Cardiac septum (tissue), 1 donor: ENCODE results near the gene PKD1L1. TPM values are rescaled to one million over a fixed set of nuclear protein-coding genes. Genes with fewer than 3 reads are reported as not detected.
"Not testable (repeated sequence)": the region's sequence is repeated elsewhere in the genome, so short reads cannot be mapped to it uniquely, and the experiment has no call there.

ENCODE experiments used
- DNase-seq: peaks from one replicate; pipeline ENCODE4 v3.0.0-alpha.2; 2020; ENCODE audit warnings: low spot score
- intact Hi-C: fragments of 100-400 bp; cut with DNase I; formaldehyde crosslinking; loops from one replicate; pipeline ENCODE4 v1.14.0; 2022
- total RNA-seq: library from RNA; stranded (reverse); fragmentation: NEBNext Ultra II Directional; extraction: Animal tissue kit (Norgen Biotek cat#: 25700); gene quantifications from one replicate; pipeline ENCODE4 v1.2.1, GENCODE V29; 2021
- donor health status: DM: no; HTN: no; CAD: no.

PKD1L1 gene
- total RNA-seq, 1 donor from 2014 or later, result 2.5 TPM

DNA sequence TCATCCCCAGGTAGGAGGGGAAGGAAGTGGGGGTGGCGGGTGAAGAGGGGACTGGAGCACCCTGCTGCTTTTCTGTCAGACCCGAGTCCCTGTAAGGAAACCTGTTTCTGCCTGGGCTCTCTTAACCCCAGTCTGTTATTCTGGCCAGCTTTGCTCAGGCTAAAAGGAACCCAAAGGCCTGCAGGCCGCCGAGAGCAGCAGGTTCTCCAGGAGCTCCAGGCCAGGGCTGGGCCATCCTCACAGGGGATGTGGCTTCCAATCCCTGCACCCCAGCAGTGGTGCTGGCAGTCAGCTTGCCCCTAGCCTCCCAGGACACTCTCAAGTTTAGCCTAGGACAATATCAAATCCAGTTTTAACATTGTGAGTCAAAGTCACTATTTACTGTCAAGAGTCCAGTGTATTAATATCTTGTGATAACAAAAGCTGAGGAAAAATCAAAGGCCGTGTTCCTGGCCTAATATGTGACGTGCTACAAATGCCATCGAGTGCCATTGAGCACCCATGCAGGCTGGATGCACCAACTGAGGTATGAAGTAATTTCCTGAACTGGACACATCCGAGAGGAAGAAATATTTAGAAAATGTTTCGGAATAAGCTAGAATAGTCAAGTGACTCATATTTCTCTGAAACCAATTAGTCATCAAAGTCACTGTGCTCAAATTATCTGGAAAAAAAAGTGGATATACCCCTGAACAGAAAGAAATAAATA lies 7.0 kb downstream of the PKD1L1 start:
- intact Hi-C loops, result loop anchor here (5.0 kb wide), 1 partner anchor 94 kb away; no protein-coding TSS in a partner anchor
- no peak for DNase-seq

DNA sequence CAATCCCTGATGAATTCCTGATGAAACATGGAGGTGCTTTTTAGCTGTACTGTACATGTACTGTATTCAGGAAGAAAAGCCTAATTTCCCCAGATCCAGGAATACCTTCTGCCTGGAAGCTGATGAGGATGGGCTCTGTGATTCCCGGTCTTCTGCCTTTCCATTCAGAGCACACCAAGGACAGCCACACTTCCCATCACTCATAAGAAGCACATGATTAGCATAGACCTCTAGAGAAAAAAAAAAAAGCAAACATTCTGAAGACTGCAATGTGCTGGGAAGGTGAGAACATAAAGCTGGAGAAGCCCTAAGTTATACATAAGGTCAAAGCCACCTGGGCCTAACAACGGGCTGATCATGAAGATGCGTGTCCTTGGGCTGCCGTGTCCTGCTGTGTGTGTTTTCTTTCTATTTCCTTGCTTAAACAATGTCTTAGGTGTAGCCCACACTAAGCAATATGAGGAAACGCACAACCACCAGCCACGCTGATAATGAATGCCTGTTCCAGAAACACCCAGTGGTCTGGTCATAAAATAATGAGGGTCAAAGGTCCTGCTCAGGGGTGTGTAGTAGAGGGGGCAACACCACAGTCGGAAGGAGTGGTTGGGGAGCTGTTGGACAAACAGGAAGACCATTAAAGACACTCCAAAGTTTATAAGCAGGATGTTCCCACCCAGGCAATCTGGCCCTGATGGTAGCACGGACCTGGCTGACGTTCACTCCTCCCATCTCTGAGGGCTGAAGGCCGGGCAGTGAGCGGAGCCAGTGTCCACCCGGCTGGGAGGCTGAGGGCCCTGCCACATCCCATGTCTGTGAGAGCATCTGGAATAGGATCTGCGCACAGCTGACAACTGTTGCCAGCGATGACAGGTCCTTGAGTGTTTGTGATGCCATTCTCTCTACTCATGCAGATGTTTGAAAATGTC lies 7.9 kb downstream of the PKD1L1 start:
- intact Hi-C loops, result loop anchor here (5.0 kb wide), 1 partner anchor 93 kb away; no protein-coding TSS in a partner anchor
- no peak for DNase-seq

DNA sequence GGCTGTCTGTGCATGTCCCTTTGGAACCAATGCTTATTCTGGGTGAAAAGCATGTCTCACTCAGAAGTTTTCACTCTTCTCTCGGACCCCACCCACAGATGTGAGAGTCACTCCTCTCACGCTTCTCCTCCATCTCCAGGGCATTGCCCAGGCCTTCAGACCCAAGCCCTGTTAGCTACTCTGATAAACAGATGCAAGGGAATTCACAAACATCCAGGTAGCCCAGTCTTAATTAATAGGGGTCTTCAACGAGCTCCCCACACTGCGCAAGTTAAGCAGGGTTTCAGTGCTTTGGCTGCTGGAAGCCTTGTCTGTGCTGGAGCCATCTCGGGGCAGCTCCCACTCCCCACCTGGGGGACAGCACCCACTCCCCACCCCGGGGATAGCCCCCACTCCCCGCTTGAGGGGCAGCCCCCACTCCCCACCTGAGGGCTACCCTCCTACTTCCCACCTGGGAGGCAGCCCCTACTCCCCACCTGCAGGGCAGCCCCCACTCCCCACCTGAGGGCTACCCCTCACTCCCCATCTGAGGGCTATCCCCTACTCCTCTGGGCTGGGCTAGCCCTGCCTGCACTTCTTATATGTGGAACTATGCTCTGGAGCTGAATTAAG lies 8.7 kb downstream of the PKD1L1 start:
- intact Hi-C loops, result loop anchor here (5.0 kb wide), 1 partner anchor 92 kb away; no protein-coding TSS in a partner anchor
- no peak for DNase-seq

DNA sequence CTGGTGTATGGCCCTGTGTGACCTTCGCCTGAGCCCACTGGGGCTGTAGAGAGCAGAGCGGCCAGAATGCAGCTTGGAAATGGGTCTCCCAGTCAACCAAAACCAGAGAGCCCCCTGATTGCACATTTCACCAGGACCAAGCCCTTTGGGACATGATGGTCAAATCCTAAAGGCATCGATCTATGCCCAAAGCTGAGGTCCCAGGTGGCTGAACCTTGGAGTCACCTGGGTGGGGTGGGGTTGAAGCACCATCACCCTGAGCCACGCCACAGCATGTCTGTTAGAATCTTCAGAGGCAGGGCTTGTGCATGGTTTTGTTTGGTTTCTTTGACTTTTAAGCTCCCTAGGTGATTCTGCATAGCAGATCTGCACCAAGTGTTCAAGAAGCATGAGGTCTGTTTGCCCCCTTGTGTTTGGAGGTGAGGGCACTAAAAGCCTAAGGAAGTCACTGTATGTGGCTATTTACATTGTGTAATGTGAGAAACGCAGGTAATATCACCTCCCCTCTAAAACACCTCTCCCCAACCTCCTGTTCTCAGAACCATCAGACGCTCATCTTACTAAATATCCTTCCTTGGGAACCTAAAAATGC lies 9.6 kb downstream of the PKD1L1 start:
- DNase-seq, result no peak
- intact Hi-C loops, result no loop called here

DNA sequence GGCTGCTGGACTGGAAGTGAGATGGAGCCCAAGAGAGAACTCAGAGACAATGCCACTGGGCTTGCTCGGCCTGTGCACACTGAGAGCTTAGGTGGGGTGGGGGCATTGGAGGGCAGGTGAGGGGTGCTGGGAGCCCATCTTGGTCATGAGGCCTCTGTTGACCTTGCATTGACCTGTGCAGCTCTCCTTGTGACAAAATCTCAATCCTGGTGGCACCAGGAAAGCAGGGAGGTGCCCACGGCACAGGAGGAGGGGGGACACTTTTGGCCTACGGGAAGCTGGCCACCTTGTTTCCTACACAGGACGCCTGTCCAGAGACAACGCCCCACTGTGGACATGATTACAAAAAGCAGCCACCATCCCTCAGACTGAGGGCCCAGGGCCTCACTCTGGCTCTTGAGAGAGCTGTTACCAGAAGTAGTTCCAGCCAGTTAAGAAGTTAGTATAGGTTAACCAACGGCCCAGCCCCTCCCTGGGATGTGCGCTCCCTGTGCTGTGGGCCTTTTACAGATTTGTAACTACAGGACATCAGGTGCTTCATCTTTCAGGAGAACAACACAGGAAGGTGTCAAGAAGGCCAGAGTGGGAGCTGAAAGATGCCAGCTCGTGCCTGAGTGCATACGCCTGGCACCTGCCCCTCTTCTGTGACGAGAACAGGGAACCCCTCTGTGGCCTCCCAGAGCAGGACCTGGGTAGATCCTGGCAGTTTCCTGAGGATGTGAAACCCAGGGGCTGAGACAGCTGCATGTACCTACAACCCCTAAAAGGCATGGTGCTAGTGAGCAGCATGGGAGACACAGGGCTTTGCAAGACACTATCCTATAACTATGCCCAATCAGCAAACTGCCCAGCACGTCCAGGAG lies 10.3 kb downstream of the PKD1L1 start:
- intact Hi-C loops, result no loop called here
- no peak for DNase-seq

DNA sequence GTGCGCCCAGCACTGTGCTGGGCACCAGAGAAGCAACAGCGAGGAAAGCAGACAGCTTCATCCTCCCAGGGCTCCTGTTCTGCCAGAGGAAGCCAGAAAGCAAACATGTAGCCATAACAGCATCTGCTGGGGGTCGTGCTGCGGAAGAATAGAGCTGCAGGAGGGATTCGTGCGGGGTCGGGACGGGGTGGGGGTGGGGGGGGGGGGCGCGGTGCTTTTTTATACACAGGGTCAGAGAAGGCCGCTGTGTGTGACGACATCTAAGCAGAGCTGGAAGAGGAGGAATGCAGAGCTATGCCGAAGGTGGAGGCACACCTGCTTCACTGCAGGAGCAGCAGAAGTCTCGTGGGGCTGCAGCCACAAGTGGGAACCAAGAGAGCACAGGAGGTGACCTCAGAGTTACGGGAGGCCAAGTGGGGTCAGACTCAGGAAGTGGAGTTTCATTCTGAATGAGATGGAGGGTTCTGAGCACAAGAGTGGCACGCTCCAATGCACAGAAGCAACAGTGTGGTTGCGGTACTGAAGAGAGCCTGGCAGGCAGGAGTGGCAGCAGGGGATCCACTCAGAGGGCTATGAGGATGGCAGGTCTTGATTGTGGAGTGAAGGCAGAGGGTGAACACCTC lies 11.1 kb downstream of the PKD1L1 start:
- DNase-seq, result no peak
- intact Hi-C loops, result no loop called here

DNA sequence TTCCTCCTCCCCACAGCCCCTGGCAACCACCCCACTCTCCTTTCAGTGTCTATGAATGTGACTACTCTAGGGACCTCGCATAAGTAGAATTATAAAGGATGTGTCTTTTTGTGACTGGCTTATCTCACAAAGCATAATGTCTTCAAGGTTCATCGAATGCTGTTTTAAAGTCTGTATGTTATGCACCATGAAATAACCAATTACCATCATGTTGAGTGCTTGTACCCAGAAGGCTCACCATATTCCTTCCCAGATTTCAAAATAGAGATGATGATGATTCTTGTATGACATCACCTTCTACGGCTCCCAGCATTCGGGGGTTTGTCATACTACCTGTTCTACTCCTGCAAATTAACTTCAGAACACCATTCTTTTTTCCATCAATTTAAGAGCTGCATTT lies 11.9 kb downstream of the PKD1L1 start:
- DNase-seq, result no peak
- intact Hi-C loops, result no loop called here

DNA sequence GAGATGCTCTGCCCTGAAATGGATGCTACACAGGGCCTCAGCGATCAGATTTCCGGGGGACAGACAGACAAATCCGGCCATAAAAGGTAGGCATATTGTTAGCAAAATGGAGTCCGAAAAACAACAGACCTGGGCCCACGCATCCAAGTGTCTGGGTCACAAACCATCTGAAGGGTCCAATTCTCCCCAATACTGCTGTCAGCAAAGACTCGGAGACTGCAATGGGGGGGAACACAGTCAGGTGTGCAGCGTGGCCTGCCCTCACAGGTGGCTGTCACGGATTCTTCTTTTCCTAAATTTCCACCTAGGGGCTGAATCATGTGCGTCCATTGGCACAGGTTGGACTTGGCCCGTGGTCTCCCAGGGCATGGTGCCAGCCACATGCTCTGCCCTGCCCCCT lies 12.9 kb downstream of the PKD1L1 start:
- intact Hi-C loops, result no loop called here
- no peak for DNase-seq

DNA sequence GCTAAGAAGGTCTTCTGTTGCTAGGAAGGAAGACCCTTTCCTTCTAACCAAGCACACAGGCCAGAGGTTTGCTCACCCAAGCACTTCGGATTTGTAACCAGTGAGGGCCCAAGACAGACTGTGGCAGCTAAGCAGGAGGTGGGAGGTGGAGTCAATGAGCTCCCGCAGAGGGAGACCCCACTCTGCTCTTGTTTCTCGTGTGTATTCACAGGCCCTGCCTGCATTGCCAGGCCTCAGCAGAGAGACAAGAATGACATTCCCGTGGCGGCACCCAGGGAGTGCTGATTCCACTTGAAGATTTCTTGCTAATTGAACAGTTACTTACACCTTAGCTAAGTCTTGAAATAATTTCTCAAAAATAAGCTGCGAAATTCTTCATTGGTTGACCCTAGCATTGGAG lies 13.4 kb downstream of the PKD1L1 start:
- intact Hi-C loops, result no loop called here
- no peak for DNase-seq

DNA sequence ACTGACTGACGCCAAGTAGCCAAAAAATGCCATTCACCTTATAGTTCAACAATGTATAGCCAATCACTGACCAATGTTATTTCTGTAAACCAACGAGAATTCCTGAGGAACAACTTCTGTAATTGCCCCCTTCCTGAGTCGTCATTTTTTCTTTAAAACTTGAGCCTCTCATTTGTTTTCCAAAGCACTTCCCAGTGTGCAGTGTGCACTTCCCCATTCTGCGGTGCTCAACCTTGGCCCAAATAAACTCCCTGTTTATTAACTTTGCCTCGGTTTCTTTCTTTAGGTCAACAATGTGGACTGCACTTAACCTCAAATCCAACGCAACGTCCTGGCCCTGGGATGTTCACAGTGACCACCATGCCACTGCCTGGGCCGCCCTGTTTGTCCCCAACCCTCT lies 15.1 kb downstream of the PKD1L1 start:
- DNase-seq, result no peak
- intact Hi-C loops, result no loop called here

DNA sequence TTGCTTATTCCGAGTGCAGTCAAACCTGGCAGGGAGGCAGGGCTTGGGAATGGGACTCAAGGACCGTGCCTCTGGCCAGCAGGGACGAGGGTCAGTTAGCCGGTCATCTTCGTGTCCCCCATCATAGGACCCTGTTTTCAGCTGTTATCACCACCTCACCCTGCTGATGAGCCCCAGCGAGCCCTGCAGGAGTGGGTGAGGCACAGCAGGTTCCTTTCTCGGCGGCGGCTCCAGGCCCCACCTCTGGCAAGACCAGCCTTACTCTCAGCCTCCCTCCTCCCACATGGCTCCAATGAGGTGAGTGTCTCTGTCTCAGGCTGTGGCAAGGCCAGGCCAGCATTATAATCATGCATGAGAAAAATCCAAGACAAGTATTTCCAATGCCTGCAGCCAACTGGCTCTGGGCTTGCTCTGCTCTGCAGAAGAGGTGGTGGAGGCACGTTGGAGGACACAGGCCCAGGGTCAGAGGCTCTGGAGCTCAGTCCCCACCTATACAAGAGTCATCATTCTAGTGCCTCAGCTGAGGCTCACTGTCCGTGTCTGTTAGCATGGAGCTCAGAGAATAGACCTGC lies 15.7 kb downstream of the PKD1L1 start:
- no peak for DNase-seq
- intact Hi-C loops, result no loop called here

DNA sequence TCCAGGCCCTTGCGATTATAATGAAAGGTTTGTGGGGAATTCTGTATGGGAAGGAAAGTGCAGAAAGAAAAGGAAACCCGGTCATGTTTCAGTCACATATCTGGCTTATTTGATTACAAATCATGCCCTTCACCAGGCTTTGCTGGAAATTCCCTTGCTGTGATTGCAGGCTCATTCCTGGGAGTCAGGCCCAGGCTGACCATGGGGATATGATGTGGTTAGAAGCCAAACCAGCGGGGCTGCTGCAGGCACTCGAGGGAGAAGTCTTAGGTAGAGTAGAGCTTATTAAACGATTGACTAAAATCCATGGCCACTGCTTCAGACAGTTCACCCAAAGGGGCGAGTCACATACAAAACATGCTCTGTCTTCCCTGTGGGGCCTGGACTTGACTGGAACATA lies 16.2 kb downstream of the PKD1L1 start:
- no peak for DNase-seq
- intact Hi-C loops, result no loop called here

DNA sequence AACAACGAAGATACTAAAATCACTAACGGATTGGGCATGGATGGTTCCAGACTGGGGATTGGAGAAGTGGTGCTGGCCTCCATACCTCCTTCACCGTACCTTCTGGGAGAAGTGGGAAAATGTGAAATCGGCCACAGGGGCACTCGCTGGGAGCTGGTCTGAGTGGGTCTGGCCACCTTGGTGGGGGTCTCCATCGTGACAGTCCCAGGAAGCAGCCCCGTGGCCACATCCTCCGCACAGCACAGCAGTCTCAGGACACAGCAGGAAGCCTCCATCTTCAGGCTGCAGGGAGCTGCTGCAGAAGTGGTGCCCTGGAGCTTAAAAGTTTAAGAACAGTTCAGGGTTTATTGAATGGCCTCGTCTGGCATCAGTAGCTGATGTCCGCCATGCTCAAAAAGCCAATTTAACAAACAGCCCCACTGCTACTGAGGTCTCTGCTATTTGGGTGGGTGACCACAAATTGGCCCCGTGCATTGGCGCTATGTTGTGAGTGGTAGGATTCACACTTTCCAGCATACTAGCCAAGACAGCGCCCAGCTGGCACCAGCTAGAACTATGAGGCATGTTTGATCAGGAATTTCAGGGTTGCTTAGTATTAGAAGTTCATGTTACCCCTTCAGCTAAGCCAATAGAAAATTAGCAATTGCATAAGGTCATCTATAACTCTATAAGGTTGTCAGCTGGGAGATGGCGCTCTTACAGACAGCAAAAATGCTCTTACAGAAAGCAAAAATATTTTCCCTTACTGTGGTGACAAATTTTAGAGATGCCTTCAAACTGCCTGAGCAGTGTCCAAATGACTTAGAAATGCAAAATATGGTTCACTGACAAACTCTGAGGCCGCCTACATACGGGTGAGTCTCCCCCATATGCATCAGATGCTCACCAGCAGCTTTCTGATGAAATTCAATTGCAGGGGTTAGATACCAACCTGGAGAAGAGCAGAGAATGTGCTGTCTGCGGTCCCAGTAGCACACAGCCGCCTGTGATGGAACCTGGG lies 17.0 kb downstream of the PKD1L1 start:
- DNase-seq, result no peak
- intact Hi-C loops, result no loop called here

DNA sequence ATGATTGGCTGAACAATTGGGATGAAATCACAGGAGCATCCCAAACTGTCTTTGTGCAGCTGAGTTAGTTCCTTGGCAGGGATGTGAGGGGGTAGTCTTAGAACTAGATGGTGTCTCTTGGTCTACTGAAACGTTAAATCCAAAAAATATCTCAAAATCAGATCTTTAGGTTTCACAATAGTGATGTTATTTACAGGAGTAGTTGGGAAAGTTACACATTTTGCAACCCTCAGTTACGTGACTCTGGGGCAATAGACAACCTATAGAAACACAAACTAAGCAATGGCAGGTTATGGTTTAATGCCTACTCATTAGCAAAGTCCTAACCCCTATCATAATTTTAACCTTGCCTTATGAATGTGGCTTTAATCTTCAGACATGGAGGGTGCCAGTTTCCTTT lies 24.0 kb downstream of the PKD1L1 start:
- no peak for DNase-seq
- intact Hi-C loops, result no loop called here

DNA sequence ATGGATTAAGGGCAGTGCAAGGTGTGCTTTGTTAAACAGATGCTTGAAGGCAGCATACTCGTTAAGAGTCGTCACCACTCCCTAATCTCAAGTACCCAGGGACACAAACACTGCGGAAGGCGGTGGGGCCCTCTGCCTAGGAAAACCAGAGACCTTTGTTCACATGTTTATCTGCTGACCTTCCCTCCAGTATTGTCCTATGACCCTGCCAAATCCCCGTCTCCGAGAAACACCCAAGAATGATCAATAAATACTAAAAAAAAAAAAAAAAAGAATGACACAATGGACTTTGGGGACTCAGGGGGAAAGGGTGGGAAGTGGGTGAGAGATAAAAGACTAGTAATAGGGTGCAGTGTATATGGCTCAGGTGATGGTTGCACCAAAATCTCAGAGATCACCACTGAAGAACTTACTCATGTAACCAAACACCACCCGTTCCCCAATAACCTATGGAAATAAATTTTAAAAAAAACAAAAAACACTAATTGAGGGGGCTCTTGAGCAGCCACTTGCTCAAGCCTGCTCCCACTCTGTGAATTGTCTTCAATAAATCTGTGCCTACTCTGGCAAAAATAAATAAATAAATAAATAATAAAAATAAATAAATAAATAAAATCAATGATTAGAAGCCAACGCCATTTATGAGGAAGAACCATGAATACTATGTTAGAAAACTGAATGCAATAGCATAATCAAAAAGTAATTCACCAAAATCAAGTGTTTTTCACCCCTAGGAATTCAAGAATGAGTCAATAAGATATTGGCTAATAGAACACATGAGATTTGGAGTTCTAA lies 25.0 kb downstream of the PKD1L1 start:
- DNase-seq, intact Hi-C loops: not testable (repeated sequence)

DNA sequence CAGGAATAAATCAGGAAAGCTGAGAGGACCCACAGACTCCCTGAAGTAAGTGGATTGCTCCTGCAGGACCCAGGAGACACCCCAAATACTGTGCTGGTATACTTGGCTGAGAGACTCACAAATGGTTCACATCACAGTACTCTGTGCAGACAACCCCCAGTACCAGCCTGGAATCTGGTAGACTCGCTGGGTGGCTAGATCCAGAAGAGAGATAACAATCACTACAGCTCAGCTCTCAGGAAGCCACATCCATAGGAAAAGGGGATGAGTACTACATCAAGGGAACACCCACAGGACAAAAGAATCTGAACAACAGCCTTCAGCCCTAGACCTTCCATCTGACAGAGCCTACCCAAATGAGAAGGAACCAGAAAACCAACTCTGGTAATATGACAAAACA lies 31.8 kb downstream of the PKD1L1 start:
- DNase-seq, intact Hi-C loops: not testable (repeated sequence)
